Left lung (tissue), 10 donors: Measurements from ENCODE around the gene LAMA4. TPM values are rescaled to one million over a fixed set of nuclear protein-coding genes. Genes with fewer than 3 reads are reported as not detected.

Source experiments
- ATAC-seq: fragments of 200-7000 bp; cut with Tn5 transposase; one replicate; pipeline ENCODE4 v1.9.1; 2020; ENCODE audit warnings: moderate library complexity
- DNase-seq, 4 donors: peaks; one replicate each; pipeline ENCODE4 v3.0.0-alpha.2; 2013 to 2020
- H3K27ac ChIP-seq, 2 donors: fragments of 200-600 bp; sonication (generic) in 1 of 2; one replicate each; pipeline versions ENCODE4 v1.5.0 to v1.8.0; 2020 to 2021
- H3K27me3 ChIP-seq, 2 donors: fragments of 200-600 bp; sonication (generic) in 1 of 2; one replicate each; pipeline versions ENCODE4 v1.5.0 to v1.8.0; 2020 to 2021
- H3K36me3 ChIP-seq, 2 donors: fragments of 200-600 bp; sonication (generic) in 1 of 2; one replicate each; pipeline versions ENCODE4 v1.5.0 to v1.8.0; 2020 to 2021
- H3K4me1 ChIP-seq, 2 donors: fragments of 200-600 bp; one replicate each; pipeline ENCODE4 v1.8.0; 2021
- H3K4me3 ChIP-seq, 2 donors: fragments of 200-600 bp; sonication (generic) in 1 of 2; one replicate each; pipeline versions ENCODE4 v1.5.0 to v1.8.0; 2020 to 2021; ENCODE audit warnings: mild to moderate bottlenecking in 1 of 2
- H3K9me3 ChIP-seq, 2 donors: fragments of 200-600 bp; sonication (generic) in 1 of 2; one replicate each; pipeline versions ENCODE4 v1.5.0 to v1.8.0; 2020 to 2021
- intact Hi-C, 2 donors: fragments of 100-400 bp; cut with DNase I; formaldehyde crosslinking; loops; one replicate each; pipeline versions ENCODE4 v1.11.2 to v1.14.2; 2022
- polyA plus RNA-seq, 6 donors: library from polyadenylated mRNA; unstranded; fragments of 120-200 nt; gene quantifications; one replicate each; pipeline ENCODE4 v1.2.1, GENCODE V29; 2013; ENCODE audit not compliant: insufficient read length in 6 of 6
- total RNA-seq, 2 donors: library from RNA; stranded (reverse); fragmentation: NEBNext Ultra II Directional; extraction: Animal tissue kit (Norgen Biotek cat#: 25700); gene quantifications; one replicate each; pipeline ENCODE4 v1.2.1, GENCODE V29; 2021
- TF ChIP-seq, protein P1 (sequence below), 2 donors: fragments of 200-600 bp; sonication (generic) in 1 of 2; IDR thresholded peaks; one replicate each; pipeline versions ENCODE4 v1.5.0 to v1.8.0; 2021; ENCODE audit warnings: antibody characterized with exemption in 2 of 2
- donor health status: DM: no; HTN: yes; CAD: no.
- donor health status: DM: no; HTN: no; CAD: no.

LAMA4 gene
- total and polyA plus RNA-seq, 8 donors: 87.5 to 258 (median 216) TPM

DNA sequence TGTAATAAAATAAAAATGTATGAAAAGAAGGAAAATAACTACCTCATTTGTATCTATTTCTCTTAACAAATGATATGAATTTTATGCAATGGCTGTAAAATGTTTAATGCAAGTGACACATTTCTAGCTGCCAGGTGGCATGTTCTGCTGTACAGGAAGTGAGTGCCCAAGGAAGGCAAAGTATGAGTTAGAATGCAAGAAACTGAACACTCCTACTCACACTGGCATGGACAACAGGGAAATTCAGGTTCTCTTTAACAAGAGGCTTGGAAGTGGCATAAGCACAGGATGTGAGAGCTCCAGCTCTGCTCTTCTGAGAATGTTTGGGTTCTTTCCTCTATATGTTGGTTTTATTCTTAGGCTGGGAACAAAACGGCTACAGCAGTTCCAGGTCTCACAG, 20.4 kb upstream of the LAMA4 start:
- H3K4me1 ChIP-seq: peaks cover 0 to 3% of the 10 kb centered on the region in 2 donors
- TF ChIP-seq, protein P1, sequence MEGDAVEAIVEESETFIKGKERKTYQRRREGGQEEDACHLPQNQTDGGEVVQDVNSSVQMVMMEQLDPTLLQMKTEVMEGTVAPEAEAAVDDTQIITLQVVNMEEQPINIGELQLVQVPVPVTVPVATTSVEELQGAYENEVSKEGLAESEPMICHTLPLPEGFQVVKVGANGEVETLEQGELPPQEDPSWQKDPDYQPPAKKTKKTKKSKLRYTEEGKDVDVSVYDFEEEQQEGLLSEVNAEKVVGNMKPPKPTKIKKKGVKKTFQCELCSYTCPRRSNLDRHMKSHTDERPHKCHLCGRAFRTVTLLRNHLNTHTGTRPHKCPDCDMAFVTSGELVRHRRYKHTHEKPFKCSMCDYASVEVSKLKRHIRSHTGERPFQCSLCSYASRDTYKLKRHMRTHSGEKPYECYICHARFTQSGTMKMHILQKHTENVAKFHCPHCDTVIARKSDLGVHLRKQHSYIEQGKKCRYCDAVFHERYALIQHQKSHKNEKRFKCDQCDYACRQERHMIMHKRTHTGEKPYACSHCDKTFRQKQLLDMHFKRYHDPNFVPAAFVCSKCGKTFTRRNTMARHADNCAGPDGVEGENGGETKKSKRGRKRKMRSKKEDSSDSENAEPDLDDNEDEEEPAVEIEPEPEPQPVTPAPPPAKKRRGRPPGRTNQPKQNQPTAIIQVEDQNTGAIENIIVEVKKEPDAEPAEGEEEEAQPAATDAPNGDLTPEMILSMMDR (IDR thresholded peaks at IDR 0.05): no peak
- H3K36me3 ChIP-seq: no peaks in the 10 kb centered on the region
- ATAC-seq (peak; percentile 33), DNase-seq (no peak)
- H3K27ac ChIP-seq: no peak overlapping the region
- no peaks in the 10 kb centered on the region for H3K27me3 ChIP-seq
- no peaks in the 10 kb centered on the region for H3K9me3 ChIP-seq
- no peak overlapping the region for H3K4me3 ChIP-seq
- intact Hi-C loops: no loop called here

DNA sequence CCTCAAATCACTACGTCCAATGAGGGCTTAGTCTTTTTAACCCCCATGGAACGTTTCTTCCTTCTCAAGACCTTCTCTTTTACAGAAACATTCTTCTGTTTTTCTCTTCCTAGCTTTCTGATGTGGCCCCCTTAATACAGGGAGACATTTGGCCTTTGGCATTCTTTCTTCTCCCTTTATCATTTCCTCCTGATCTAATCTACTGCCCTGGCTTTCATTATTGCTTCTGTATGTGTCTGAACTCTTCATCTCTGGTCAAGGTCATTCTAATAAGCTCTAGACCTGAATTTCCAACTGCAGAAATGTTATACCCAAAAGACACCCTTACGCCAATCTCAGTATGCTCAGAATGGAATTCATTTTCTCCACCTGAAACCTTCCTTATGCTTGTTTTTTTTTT, 18.4 kb upstream of the LAMA4 start:
- Histone ChIP-seq H3K9me3 (no peaks in the 10 kb centered on the region), H3K36me3 (no peaks in the 10 kb centered on the region), H3K4me1 (peaks cover 0 to 7% of the 10 kb centered on the region in 2 donors), H3K4me3 (no peak overlapping the region), H3K27me3 (no peaks in the 10 kb centered on the region), H3K27ac (no peak overlapping the region)
- TF ChIP-seq, protein P1 (IDR thresholded peaks at IDR 0.05): no peak
- DNase-seq (no peak), ATAC-seq (no peak)
- intact Hi-C loops: no loop called here

DNA sequence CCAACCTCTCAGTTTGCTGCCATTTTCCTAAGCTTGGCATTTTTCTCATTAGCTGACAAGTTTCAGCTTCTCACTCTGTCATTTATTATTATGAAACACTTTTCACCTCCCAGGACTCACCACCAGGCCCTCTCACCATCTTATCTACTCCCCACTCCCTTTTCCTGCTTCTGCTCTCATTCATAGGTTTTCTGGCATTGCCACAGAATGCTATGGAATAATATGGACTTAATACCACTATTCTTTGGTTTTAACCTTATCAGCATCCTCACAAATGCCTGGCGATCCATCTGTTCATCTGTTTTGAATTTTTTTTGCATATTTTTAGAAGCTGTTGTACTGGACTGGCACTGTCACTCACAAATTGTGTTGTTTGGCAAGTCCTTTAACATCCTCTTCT, 16.4 kb upstream of the LAMA4 start:
- H3K27ac ChIP-seq: no peak overlapping the region
- TF ChIP-seq, protein P1 (IDR thresholded peaks at IDR 0.05): no peak
- DNase-seq (no peak), ATAC-seq (no peak)
- H3K36me3 ChIP-seq: no peaks in the 10 kb centered on the region
- H3K4me3 ChIP-seq: no peak overlapping the region
- intact Hi-C loops: no loop called here
- H3K27me3 ChIP-seq: no peaks in the 10 kb centered on the region
- H3K4me1 ChIP-seq: peaks cover 0 to 7% of the 10 kb centered on the region in 2 donors
- H3K9me3 ChIP-seq: no peaks in the 10 kb centered on the region

DNA sequence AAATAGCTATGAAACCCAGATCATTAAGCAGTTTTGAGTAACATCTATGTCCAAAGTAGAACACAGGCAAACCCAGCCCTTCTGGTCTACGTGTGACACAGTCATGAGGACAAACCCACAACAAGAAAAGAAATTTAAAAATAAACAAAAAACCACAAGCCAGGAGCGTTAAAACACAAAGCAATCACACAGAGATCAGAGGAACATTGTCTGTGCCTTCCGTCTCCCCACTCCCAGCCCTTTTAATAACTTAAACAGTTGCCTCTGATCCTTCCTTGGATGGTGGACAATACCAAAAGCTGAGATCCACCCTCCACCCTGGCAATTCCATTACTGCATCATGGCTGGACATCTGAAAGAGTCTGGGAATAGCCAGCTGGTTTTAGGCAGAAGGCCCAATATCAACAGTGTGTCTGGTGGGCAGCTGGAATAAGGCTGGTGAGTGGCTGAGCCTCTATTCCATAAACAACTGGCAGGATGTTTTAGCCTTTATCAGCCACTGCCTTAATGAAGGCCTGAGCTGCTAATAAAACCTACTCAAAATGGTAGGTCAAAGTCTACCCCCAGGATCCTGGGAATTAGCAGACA, 15.7 kb upstream of the LAMA4 start:
- no peak for DNase-seq
- H3K9me3 ChIP-seq: no peaks in the 10 kb centered on the region
- H3K4me3 ChIP-seq: no peak overlapping the region
- TF ChIP-seq, protein P1 (IDR thresholded peaks at IDR 0.05): no peak
- intact Hi-C loops: no loop called here
- ATAC-seq: no peak
- no peak overlapping the region for H3K27ac ChIP-seq
- no peaks in the 10 kb centered on the region for H3K27me3 ChIP-seq
- H3K4me1 ChIP-seq: peaks cover 0 to 7% of the 10 kb centered on the region in 2 donors
- no peaks in the 10 kb centered on the region for H3K36me3 ChIP-seq

DNA sequence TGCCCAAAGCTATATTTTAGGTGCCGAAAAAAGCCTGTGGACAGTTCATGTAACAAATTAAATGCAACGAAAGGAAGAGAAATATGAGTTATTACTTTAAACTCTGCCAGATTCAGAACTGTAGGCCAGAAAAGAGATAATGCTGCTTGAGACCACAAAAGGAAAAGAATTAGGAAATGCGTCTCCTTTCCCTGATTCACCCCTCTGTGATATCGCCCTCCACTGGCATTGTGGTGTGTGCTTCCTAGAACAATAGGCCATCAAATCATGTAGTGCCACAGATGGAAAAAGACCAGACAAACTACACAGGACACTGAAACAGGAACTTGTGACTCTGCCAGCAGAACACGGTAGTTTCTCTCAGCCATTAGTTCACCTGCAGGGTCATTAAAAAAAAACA, 14.7 kb upstream of the LAMA4 start:
- H3K4me1 ChIP-seq: peaks cover 0 to 7% of the 10 kb centered on the region in 2 donors
- H3K36me3 ChIP-seq: no peaks in the 10 kb centered on the region
- intact Hi-C loops: no loop called here
- H3K9me3 ChIP-seq: no peaks in the 10 kb centered on the region
- H3K27ac ChIP-seq: peak overlapping the region; percentile 21 to 23
- DNase-seq (no peak), ATAC-seq (peak; percentile 38)
- no peak overlapping the region for H3K4me3 ChIP-seq
- no peaks in the 10 kb centered on the region for H3K27me3 ChIP-seq
- TF ChIP-seq, protein P1 (IDR thresholded peaks at IDR 0.05): no peak
